HG03066 (cell line): ENCODE measurements around the gene REV3L.
"Not testable (repeated sequence)": the region's sequence is repeated elsewhere in the genome, so short reads cannot be mapped to it uniquely, and the experiment has no call there.

Experiments used
- ATAC-seq: cut with Tn5 transposase; IDR thresholded peaks from one replicate; pipeline ENCODE4 v1.9.1; 2021; ENCODE audit warnings: low read depth; ENCODE audit not compliant: unreplicated experiment

REV3L gene

GRCh38 chr6:111482959-111483735, at the start of gene REV3L:
Gene REV3L (minus strand): TSS chr6:111483218. CDS start chr6:111482888, 330 bp downstream.
- peak; percentile 35 for ATAC-seq

- no peak for ATAC-seq
Observed at GRCh38 chr6:111531185-111531584, 48.2 kb upstream of the REV3L start.

- no peak for ATAC-seq
Observed at GRCh38 chr6:111530667-111531066, 47.6 kb upstream of the REV3L start.

- no peak for ATAC-seq
Observed at GRCh38 chr6:111530218-111530617, 47.2 kb upstream of the REV3L start.

- no peak for ATAC-seq
Observed at GRCh38 chr6:111527367-111527766, 44.3 kb upstream of the REV3L start.

GRCh38 chr6:111524735-111525134, 41.7 kb upstream of the REV3L start:
- no peak for ATAC-seq

- no peak for ATAC-seq
Observed at GRCh38 chr6:111524252-111524651, 41.2 kb upstream of the REV3L start.

- ATAC-seq: no peak
Observed at GRCh38 chr6:111523484-111524167, 40.6 kb upstream of the REV3L start.

GRCh38 chr6:111522393-111523020, 39.5 kb upstream of the REV3L start:
- ATAC-seq: no peak

GRCh38 chr6:111521497-111522270, 38.7 kb upstream of the REV3L start:
- ATAC-seq: no peak

GRCh38 chr6:111520524-111520923, 37.5 kb upstream of the REV3L start:
- no peak for ATAC-seq

GRCh38 chr6:111517965-111518364, 34.9 kb upstream of the REV3L start:
- ATAC-seq: no peak

GRCh38 chr6:111515259-111515658, 32.2 kb upstream of the REV3L start:
- no peak for ATAC-seq

- ATAC-seq: not testable (repeated sequence)
Observed at GRCh38 chr6:111514531-111514930, 31.5 kb upstream of the REV3L start.

- ATAC-seq: not testable (repeated sequence)
Observed at GRCh38 chr6:111507219-111507618, 24.2 kb upstream of the REV3L start.

GRCh38 chr6:111505498-111505897, 22.5 kb upstream of the REV3L start:
- ATAC-seq: not testable (repeated sequence)

GRCh38 chr6:111503660-111504059, 20.6 kb upstream of the REV3L start:
- ATAC-seq: no peak

GRCh38 chr6:111503194-111503593, 20.2 kb upstream of the REV3L start:
- ATAC-seq: no peak

- no peak for ATAC-seq
Observed at GRCh38 chr6:111502154-111502553, 19.1 kb upstream of the REV3L start.

- ATAC-seq: no peak
Observed at GRCh38 chr6:111499269-111499793, 16.3 kb upstream of the REV3L start.
